CD4-positive, alpha-beta T cell treated with Interleukin-17A for 1 hour (primary cell): ENCODE measurements around the gene XYLB.

Source experiments
- DNase-seq: peaks from one replicate; pipeline ENCODE4 v3.0.0-alpha.2; 2020

The XYLB gene

GRCh38 chr3:38325256-38325655 is 21.3 kb upstream of the XYLB start:
- DNase-seq: no peak

GRCh38 chr3:38327335-38328009 is 19.1 kb upstream of the XYLB start:
- DNase-seq: no peak

GRCh38 chr3:38331257-38332022 is 15.1 kb upstream of the XYLB start:
- DNase-seq: no peak

GRCh38 chr3:38332201-38332600 is 14.4 kb upstream of the XYLB start:
- no peak for DNase-seq

GRCh38 chr3:38334142-38335055 is 12.2 kb upstream of the XYLB start:
- DNase-seq: no peak

GRCh38 chr3:38335263-38335662 is 11.3 kb upstream of the XYLB start:
- no peak for DNase-seq

GRCh38 chr3:38337703-38338102 is 8.9 kb upstream of the XYLB start:
- no peak for DNase-seq

- DNase-seq: no peak
Measured at GRCh38 chr3:38343797-38344594, 2.6 kb upstream of the XYLB start.

GRCh38 chr3:38345879-38346586 is 552 bp upstream of the XYLB start:
- no peak for DNase-seq

GRCh38 chr3:38347421-38348200 is 1.0 kb downstream of the XYLB start:
- no peak for DNase-seq

GRCh38 chr3:38348903-38349302 is 2.3 kb downstream of the XYLB start:
- no peak for DNase-seq

- DNase-seq: no peak
Measured at GRCh38 chr3:38349684-38350359, 3.2 kb downstream of the XYLB start.

GRCh38 chr3:38353151-38353550 is 6.6 kb downstream of the XYLB start:
- no peak for DNase-seq

GRCh38 chr3:38354588-38355330 is 8.2 kb downstream of the XYLB start:
- DNase-seq: no peak

- no peak for DNase-seq
Measured at GRCh38 chr3:38359038-38359437, 12.5 kb downstream of the XYLB start.

GRCh38 chr3:38360345-38360744 is 13.8 kb downstream of the XYLB start:
- no peak for DNase-seq

GRCh38 chr3:38361496-38361895 is 14.9 kb downstream of the XYLB start:
- no peak for DNase-seq

GRCh38 chr3:38362825-38363224 is 16.2 kb downstream of the XYLB start:
- DNase-seq: no peak

- DNase-seq: no peak
Measured at GRCh38 chr3:38364721-38365400, 18.3 kb downstream of the XYLB start.
